Central memory CD8-positive, alpha-beta T cell (primary cell): ENCODE data around the gene SQOR.
A peak's percentile ranks its signal among the peaks of the same experiment; 100 is the strongest.

Source experiments
- ATAC-seq: fragments of 150-1000 bp; cut with Tn5 transposase; replicated peaks from 2 replicates; pipeline ENCODE4 v1.10.0; 2022; ENCODE audit warnings: mild to moderate bottlenecking, moderate FRiP score, moderate number of reproducible peaks; ENCODE audit not compliant: poor library complexity, severe bottlenecking; ENCODE audit errors: extremely low read depth
- DNase-seq, 2 donors: peaks; one replicate each; pipeline ENCODE4 v3.0.0; 2021; ENCODE audit warnings: low spot score in 2 of 2
- H3K27ac Mint-ChIP-seq: one replicate; pipeline ENCODE4 v1.8.0; 2022; ENCODE audit warnings: low read depth, mild to moderate bottlenecking, moderate library complexity, mixed read lengths
- H3K27me3 Mint-ChIP-seq: one replicate; pipeline ENCODE4 v1.8.0; 2022; ENCODE audit warnings: mixed read lengths
- H3K36me3 Mint-ChIP-seq: one replicate; pipeline ENCODE4 v1.8.0; 2022; ENCODE audit warnings: mild to moderate bottlenecking, moderate library complexity, mixed read lengths; ENCODE audit not compliant: insufficient read depth
- H3K4me1 Mint-ChIP-seq: one replicate; pipeline ENCODE4 v1.8.0; 2022; ENCODE audit warnings: mixed read lengths
- H3K4me3 Mint-ChIP-seq: one replicate; pipeline ENCODE4 v1.8.0; 2022; ENCODE audit warnings: mild to moderate bottlenecking, moderate library complexity, mixed read lengths
- H3K9me3 Mint-ChIP-seq: one replicate; pipeline ENCODE4 v1.8.0; 2022; ENCODE audit warnings: mixed read lengths

SQOR gene

DNA sequence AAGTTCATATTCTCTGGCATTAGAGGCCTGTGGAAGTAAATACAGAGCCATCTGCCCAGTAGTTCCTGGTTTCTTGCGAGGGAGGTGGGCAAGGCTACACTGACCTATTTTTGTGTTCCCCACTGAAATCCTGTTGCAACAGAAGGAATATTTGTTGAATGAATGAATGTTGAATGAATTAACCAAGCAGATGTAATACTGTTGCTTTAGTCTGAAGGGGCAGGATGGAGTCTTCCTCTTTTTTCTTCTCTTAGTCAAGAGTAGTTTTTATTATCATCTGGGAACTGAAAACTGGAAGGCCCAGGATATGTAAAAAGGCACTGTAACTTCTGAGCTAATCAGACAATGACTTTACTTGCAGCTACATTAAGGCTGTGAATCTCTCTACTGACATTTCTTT is 30.5 kb upstream of the SQOR start:
- no peak for DNase-seq
- peaks cover 26% of the 10 kb centered on the region for H3K36me3 Mint-ChIP-seq
- no peak overlapping the region for H3K4me3 Mint-ChIP-seq
- H3K4me1 Mint-ChIP-seq = peaks cover 12% of the 10 kb centered on the region
- no peak for ATAC-seq
- no peaks in the 10 kb centered on the region for H3K9me3 Mint-ChIP-seq
- H3K27me3 Mint-ChIP-seq = no peaks in the 10 kb centered on the region
- no peak overlapping the region for H3K27ac Mint-ChIP-seq

DNA sequence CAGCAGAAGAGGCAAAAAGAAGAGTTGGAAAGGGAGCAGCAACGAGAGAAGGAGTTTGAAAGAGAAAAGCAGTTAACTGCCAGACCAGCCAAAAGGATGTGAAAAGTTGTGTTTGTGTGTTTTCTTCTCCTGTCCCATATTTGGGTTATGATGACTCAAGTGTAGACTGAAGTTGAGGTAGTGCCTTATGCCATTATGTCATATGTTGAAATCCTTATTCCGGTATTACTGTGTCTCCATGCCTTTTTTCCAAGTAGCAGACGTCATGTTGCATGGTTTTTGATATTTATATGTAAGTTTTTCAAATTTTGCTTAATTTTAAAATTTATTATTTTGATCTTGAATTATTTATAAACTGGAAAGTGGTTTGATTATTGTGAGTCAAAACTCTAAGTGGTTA is 28.4 kb upstream of the SQOR start:
- Mint-ChIP-seq H3K27ac (no peak overlapping the region), H3K4me1 (peaks cover 10% of the 10 kb centered on the region), H3K4me3 (no peak overlapping the region), H3K27me3 (no peaks in the 10 kb centered on the region), H3K36me3 (peaks cover 27% of the 10 kb centered on the region), H3K9me3 (no peaks in the 10 kb centered on the region)
- DNase-seq (no peak), ATAC-seq (no peak)

DNA sequence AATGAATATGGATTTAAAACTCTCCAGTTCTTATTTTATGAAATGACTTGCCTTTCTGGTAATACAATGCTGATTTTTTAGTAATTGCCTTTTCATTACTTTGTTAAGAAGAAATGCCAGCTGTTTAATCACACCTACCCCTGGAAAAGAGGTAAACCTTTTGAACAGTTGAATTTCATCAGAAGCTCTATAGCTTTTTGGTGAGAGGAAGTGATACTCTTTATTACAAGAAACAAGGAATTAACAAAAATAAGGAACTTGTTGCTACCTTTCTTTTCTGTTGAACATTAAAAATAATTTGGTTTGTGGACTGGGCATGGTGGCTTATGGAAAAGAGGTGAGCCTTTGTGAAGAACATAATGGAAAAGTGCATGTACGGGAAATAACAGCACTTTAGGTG is 28.0 kb upstream of the SQOR start:
- DNase-seq (no peak), ATAC-seq (no peak)
- no peaks in the 10 kb centered on the region for H3K27me3 Mint-ChIP-seq
- no peaks in the 10 kb centered on the region for H3K9me3 Mint-ChIP-seq
- no peak overlapping the region for H3K4me3 Mint-ChIP-seq
- H3K4me1 Mint-ChIP-seq = peaks cover 6% of the 10 kb centered on the region
- H3K36me3 Mint-ChIP-seq = peaks cover 27% of the 10 kb centered on the region
- no peak overlapping the region for H3K27ac Mint-ChIP-seq

DNA sequence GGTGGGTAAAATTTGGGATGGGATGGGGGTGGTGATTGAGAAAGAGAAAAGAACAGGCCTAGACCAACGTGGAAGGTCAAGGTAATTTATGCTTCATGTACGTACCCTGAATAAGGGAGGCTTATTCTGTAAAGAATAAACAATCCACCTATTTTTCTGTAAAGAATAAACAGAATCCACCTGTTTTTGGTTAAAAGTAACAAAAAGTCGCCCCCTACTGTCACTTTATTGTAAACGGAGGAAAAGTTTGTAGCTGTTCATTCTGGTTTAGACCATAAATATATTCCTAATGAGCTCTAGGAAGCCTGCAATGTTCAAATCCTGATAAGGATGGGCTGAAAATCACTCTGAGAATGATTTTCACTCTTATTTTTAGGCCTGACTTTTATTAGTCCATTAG is 23.5 kb upstream of the SQOR start:
- Mint-ChIP-seq H3K4me3 (no peak overlapping the region), H3K27ac (no peak overlapping the region), H3K4me1 (no peaks in the 10 kb centered on the region), H3K36me3 (peaks cover 18% of the 10 kb centered on the region), H3K9me3 (no peaks in the 10 kb centered on the region), H3K27me3 (no peaks in the 10 kb centered on the region)
- no peak for ATAC-seq
- no peak for DNase-seq

DNA sequence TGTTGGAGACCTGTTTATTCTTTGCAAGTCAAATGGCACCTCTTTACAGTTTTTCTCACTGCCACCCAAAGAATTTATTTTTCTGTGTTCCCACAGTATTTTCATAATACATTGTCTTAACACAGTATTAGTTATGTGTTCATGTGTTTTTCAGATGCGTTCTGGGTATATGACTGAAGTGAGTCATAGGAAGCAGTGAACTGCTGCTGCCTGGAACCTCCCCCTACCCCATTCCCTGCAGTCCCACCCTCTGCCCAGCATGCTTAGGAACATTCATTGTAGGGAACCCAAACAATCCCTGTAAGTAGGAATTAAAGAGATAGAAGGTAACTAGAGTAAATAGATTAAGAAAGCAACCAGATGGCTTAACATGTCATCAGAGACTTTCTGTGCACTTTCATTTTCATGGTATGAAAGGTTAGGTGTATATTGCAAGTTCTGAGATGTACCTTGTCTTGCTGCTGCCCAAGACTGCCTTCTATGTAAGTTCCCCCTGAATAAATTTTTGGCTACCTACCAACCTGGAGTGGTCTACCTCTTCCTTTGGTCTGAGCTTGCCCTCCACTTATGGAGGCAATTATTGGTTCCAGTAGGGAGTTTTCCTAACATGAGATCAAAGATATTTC is 21.9 kb upstream of the SQOR start:
- H3K27ac Mint-ChIP-seq = no peak overlapping the region
- no peak overlapping the region for H3K4me3 Mint-ChIP-seq
- no peaks in the 10 kb centered on the region for H3K9me3 Mint-ChIP-seq
- no peak for DNase-seq
- H3K27me3 Mint-ChIP-seq = no peaks in the 10 kb centered on the region
- peaks cover 11% of the 10 kb centered on the region for H3K36me3 Mint-ChIP-seq
- ATAC-seq = no peak
- no peaks in the 10 kb centered on the region for H3K4me1 Mint-ChIP-seq

DNA sequence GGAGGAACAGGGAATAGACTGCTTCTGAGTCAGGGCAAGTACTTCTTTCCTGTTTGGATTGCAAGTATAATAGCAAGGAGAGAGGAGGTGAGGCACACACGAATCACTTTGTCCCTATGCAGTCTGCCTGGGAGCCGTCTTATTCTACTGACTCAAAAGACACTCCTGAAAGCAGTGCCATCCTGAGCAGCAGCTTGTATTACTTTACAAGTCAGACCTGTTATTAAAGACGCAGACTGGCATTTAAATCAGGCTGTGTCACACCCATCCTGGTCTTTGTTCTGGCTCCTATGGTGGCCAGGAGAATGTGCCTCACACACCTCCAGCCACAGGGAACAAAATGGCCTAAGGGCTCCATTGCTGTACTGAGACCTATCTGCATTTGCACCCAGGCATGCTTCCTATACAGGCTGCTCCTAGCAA is 17.9 kb upstream of the SQOR start:
- Mint-ChIP-seq H3K9me3 (no peaks in the 10 kb centered on the region), H3K4me1 (no peaks in the 10 kb centered on the region), H3K27ac (no peak overlapping the region), H3K4me3 (no peak overlapping the region), H3K36me3 (peaks cover 5% of the 10 kb centered on the region), H3K27me3 (no peaks in the 10 kb centered on the region)
- DNase-seq (no peak), ATAC-seq (no peak)

DNA sequence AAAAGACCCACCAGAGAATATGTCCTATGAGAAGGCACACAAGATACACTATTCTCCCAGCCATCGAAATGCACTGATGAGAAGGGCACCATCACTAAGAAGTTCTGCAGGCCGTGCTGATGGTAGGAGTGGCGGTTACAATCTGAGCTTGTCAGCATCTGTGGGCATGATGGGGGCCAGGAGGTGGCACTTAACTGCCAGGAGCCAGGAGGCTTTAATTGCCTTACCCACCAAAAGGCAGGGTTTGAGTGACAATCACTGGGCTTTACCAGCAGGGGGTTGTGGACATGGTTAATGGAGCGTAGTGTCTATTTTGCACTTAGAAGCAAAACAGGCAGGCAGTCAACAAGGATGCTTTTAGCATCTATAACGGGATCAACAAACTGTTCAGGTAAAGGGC is 16.0 kb upstream of the SQOR start:
- Mint-ChIP-seq H3K4me3 (no peak overlapping the region), H3K36me3 (peaks cover 5% of the 10 kb centered on the region), H3K27ac (no peak overlapping the region), H3K9me3 (no peaks in the 10 kb centered on the region), H3K4me1 (no peaks in the 10 kb centered on the region), H3K27me3 (no peaks in the 10 kb centered on the region)
- no peak for ATAC-seq
- no peak for DNase-seq

DNA sequence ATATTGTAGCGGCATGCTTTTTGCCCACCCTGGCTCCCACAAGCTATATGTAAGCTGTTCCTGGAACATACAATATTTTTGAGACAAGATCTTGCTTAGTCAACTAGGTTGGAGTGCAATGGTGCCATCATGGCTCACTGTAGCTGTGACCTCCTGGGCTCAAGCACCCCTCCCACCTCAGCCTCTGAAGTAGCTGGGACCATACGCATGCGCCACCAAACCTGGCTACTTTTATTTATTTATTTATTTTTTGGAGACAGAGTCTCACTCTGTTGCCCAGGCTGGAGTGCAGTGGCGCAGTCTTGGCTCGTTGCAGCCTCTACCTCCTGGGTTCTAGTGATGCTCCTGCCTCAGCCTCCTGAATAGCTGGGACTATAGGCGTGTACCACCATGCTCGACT is 6.7 kb upstream of the SQOR start:
- H3K27ac Mint-ChIP-seq = no peak overlapping the region
- ATAC-seq (no peak), DNase-seq (no peak)
- H3K27me3 Mint-ChIP-seq = no peaks in the 10 kb centered on the region
- no peak overlapping the region for H3K4me3 Mint-ChIP-seq
- no peaks in the 10 kb centered on the region for H3K36me3 Mint-ChIP-seq
- H3K9me3 Mint-ChIP-seq = peaks cover 16% of the 10 kb centered on the region
- peaks cover 7% of the 10 kb centered on the region for H3K4me1 Mint-ChIP-seq

DNA sequence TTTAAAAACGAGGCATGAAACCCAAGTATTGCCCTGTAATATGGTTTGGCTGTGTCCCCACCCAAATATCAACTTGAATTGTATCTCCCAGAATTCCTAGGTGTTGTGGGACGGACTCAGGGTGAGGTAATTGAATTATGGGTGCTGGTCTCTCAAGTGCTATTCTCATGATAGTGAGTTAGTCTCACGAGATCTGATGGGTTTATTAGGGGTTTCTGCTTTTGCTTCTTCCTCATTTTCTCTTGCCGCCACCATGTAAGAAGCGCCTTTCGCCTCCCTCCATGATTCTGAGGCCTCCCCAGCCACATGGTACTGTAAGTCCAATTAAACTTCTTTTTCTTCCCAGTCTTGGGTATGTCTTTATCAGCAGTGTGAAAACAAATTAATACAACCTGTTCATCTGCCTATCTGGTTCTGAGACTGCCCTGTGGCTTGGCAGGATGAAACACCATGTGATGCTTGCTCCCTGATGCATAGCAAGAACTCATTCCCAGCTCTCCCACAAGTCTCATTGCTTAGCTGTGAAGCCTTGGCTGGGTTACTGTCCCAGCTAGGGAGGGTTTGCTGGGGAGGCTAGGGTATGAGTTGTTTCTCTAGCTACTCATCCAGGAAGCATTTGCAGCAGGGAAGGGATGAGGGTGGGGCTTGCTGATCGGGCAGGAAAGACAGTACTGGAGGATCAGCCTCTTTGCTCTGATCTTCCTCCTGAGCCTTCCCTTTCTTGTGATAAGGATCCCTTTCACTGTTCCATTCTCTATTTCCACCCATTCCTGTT is 3.7 kb upstream of the SQOR start:
- H3K9me3 Mint-ChIP-seq = peaks cover 12% of the 10 kb centered on the region

DNA sequence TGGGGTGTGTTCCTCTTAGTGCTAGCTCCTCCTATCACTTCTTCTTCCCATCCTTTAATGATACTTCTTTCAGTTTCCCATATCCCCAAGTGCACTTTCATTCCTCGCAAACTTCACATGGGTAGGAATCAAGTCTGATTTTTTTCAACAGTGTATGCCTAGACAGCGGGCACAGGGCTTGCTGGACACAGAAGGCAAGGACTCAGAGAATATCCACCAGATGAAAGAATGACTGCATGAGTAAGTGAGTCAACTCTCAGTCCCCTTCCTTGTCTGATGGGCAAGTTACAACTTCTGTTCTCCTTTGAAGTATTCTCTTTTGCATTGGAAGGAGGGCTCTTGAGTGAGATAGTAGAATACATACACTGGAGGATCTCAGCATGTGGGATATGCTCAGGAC is 3.1 kb upstream of the SQOR start:
- peaks cover 7% of the 10 kb centered on the region for H3K36me3 Mint-ChIP-seq
- no peak overlapping the region for H3K27ac Mint-ChIP-seq
- ATAC-seq (no peak), DNase-seq (no peak)
- H3K27me3 Mint-ChIP-seq = no peaks in the 10 kb centered on the region
- H3K9me3 Mint-ChIP-seq = peaks cover 6% of the 10 kb centered on the region
- peaks cover 15% of the 10 kb centered on the region for H3K4me1 Mint-ChIP-seq
- H3K4me3 Mint-ChIP-seq = no peak overlapping the region

More for the DNA sequence above, 3.7 kb upstream of the SQOR start:
- Mint-ChIP-seq H3K36me3 (peaks cover 7% of the 10 kb centered on the region), H3K4me3 (no peak overlapping the region), H3K4me1 (peaks cover 15% of the 10 kb centered on the region), H3K27ac (no peak overlapping the region), H3K27me3 (no peaks in the 10 kb centered on the region)
- DNase-seq (no peak), ATAC-seq (no peak)

DNA sequence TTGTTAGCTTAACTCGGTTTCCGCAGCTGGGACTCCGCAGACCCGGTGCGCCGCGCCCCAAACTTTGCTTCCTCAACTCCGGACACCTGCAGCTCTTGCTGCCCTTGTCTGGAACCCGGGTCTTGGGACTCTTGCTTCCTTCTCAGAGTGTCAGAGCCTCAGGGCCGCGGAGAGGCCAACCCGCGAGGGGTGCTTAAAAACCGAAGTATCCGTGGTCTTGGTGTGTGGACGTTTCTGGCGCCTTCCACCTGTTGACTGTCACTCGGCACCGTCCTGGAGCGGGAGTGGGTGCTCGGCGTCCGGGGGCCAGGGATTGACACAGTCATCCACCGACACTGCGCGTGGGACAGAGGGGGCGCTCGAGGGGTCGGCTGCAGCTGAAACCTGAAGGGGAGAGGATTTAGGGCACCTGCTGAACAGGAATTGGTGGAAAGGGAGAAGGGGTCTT is 386 bp downstream of the SQOR start:
- Mint-ChIP-seq H3K4me3 (peak overlapping the region; percentile 90), H3K9me3 (no peaks in the 10 kb centered on the region), H3K27me3 (no peaks in the 10 kb centered on the region), H3K4me1 (peaks cover 48% of the 10 kb centered on the region), H3K27ac (peak overlapping the region; percentile 93), H3K36me3 (peaks cover 15% of the 10 kb centered on the region)
- ATAC-seq (peak; percentile 56), DNase-seq (peak; percentile 42 to 47)

DNA sequence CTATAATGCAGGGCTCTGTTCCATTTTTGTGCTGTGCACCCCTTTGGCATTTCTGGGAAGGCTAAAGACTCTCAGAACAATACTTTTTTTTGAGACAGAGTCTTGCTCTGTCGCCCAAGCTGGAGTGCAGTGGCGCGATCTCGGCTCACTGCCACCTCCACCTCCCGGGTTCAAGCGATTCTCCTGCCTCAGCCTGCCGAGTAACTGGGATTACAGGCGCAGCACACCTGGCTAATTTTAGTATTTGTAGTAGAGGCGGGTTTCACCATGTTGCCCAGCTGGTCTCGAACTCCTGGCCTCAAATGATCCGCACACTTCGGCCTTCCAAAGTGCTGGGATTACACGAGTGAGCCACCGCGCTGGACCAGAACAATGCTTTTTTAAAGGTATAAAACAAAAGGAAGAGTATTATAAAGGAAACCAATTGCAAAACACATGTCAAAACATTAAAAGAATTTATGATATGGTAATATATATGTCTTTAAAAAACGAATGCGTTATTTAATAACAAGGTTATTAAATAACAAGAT is 999 bp downstream of the SQOR start:
- DNase-seq = no peak
- Mint-ChIP-seq H3K27ac (peak overlapping the region; percentile 93), H3K4me3 (peak overlapping the region; percentile 90), H3K36me3 (peaks cover 15% of the 10 kb centered on the region), H3K4me1 (peaks cover 49% of the 10 kb centered on the region), H3K27me3 (no peaks in the 10 kb centered on the region), H3K9me3 (no peaks in the 10 kb centered on the region)
- no peak for ATAC-seq

DNA sequence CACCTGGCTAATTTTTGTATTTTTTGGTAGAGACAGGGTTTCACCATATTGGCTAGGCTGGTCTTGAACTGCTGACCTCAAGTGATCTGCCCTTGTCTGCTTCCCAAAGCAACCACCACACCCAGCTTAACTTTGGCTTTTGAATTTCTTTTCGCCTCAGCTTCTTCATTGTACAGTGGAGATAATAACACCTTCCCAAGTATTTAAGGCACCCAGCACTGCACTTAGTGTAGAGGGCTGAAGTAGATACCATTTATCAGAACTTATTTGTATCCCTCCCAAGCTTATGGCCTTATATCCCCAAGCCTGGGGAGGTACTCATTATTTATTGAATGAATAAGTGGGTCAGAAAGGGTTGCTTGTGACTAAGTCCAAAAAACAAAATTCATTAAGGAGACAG is 2.3 kb downstream of the SQOR start:
- peak overlapping the region; percentile 90 for H3K4me3 Mint-ChIP-seq
- no peaks in the 10 kb centered on the region for H3K27me3 Mint-ChIP-seq
- no peaks in the 10 kb centered on the region for H3K9me3 Mint-ChIP-seq
- H3K36me3 Mint-ChIP-seq = peaks cover 17% of the 10 kb centered on the region
- H3K4me1 Mint-ChIP-seq = peaks cover 49% of the 10 kb centered on the region
- ATAC-seq = no peak
- peak overlapping the region; percentile 93 for H3K27ac Mint-ChIP-seq
- no peak for DNase-seq
